Esophagus muscularis mucosa (tissue), 4 donors: ENCODE data around the gene TMEM156. TPM values are rescaled to one million over a fixed set of nuclear protein-coding genes. Genes with fewer than 3 reads are reported as not detected.

Source experiments
- DNase-seq: peaks from one replicate; pipeline ENCODE4 v3.0.0-alpha.2; 2017; ENCODE audit errors: extremely low spot score
- H3K27ac ChIP-seq, 4 donors: fragments of 200-600 bp; sonication (generic); replicated peaks in 1 of 4; 1 replicate in 3 of 4; 2 replicates in 1 of 4; pipeline ENCODE4 v1.5.1; 2016 to 2019; ENCODE audit warnings: mild to moderate bottlenecking in 1 of 4
- H3K27me3 ChIP-seq, 4 donors: fragments of 200-600 bp; sonication (generic); one replicate each; pipeline versions ENCODE4 v1.5.1 to v1.6.0; 2016 to 2019
- H3K36me3 ChIP-seq, 4 donors: fragments of 200-600 bp; sonication (generic); one replicate each; pipeline ENCODE4 v1.5.1; 2016 to 2019
- H3K4me1 ChIP-seq, 4 donors: fragments of 200-600 bp; sonication (generic); one replicate each; pipeline ENCODE4 v1.5.1; 2016 to 2019
- H3K4me3 ChIP-seq, 4 donors: fragments of 200-600 bp; sonication (generic); 1 replicate in 2 of 4; 2 replicates in 2 of 4; pipeline ENCODE4 v1.5.1; 2016 to 2019; ENCODE audit warnings: mild to moderate bottlenecking in 4 of 4, moderate library complexity in 1 of 4
- H3K9me3 ChIP-seq, 4 donors: fragments of 200-600 bp; sonication (generic); 1 replicate in 3 of 4; 2 replicates in 1 of 4; pipeline ENCODE4 v1.5.1; 2016 to 2019
- CTCF ChIP-seq, 3 experiments: fragments of 200-600 bp in 2 of 3; fragments of 450-650 bp in 1 of 3; sonication (generic) in 2 of 3; IDR thresholded peaks; one replicate each; pipeline ENCODE4 v1.5.1; 2017 to 2019; ENCODE audit warnings: antibody characterized with exemption in 3 of 3, mild to moderate bottlenecking in 2 of 3, moderate library complexity in 1 of 3
- EP300 ChIP-seq: sonication (generic); formaldehyde crosslinking; IDR thresholded peaks from one replicate; pipeline ENCODE4 v1.6.1; 2017; ENCODE audit warnings: antibody characterized with exemption
- POLR2A ChIP-seq: fragments of 450-650 bp; IDR thresholded peaks from one replicate; pipeline ENCODE4 v1.6.1; 2017; ENCODE audit warnings: antibody characterized with exemption, moderate library complexity, mild to moderate bottlenecking, low read depth
- POLR2AphosphoS5 ChIP-seq, 2 donors: sonication (generic); formaldehyde crosslinking; IDR thresholded peaks; one replicate each; pipeline ENCODE4 v1.6.1; 2017; ENCODE audit warnings: antibody characterized with exemption in 2 of 2
- WGBS: methylation state at CpG from one replicate; pipeline ENCODE4 v1.1.5; 2018; 5-methylcytosine and 5-hydroxymethylcytosine counted together
- intact Hi-C: fragments of 100-400 bp; cut with DNase I; formaldehyde crosslinking; loops from one replicate; pipeline ENCODE4 v1.15.1; 2023
- total RNA-seq, 4 donors: library from RNA; depleted of rRNA; stranded (reverse); fragments of >200 nt; gene quantifications; one replicate each; pipeline versions ENCODE4 v1.1.0 to v1.2.1, GENCODE V29; 2016

The TMEM156 gene
- total RNA-seq, 4 donors from 2014 or later = 0.50 TPM; not detected in 3

- TF ChIP-seq POLR2AphosphoS5 (IDR thresholded peaks at IDR 0.05) = no peak
- no peak for TF ChIP-seq EP300
- no peak for TF ChIP-seq CTCF (IDR thresholded peaks at IDR 0.05)
- no peak for TF ChIP-seq POLR2A
- no peaks in the 10 kb centered on the region for H3K36me3 ChIP-seq
- H3K27ac ChIP-seq = peak overlapping the region in 1 of 4 donors; percentile 21
- H3K4me1 ChIP-seq = peaks cover 3 to 29% (median 16%) of the 10 kb centered on the region in 4 donors
- no peak for DNase-seq
- no peak overlapping the region for H3K4me3 ChIP-seq
- 76% methylated on average over 4 of the region's 4 CpGs for WGBS
- H3K27me3 ChIP-seq = no peaks in the 10 kb centered on the region
- H3K9me3 ChIP-seq = no peaks in the 10 kb centered on the region
- intact Hi-C loops = no loop called here
Observed at GRCh38 chr4:38958453-38959190, 73.6 kb downstream of the TMEM156 start.

GRCh38 chr4:38957893-38958292 is 74.3 kb downstream of the TMEM156 start:
- TF ChIP-seq EP300 = no peak
- no peak overlapping the region for H3K4me3 ChIP-seq
- DNase-seq = no peak
- no peaks in the 10 kb centered on the region for H3K27me3 ChIP-seq
- WGBS = 97% methylated on average over 3 of the region's 3 CpGs
- intact Hi-C loops = no loop called here
- no peaks in the 10 kb centered on the region for H3K36me3 ChIP-seq
- H3K4me1 ChIP-seq = peaks cover 3 to 29% (median 16%) of the 10 kb centered on the region in 4 donors
- H3K27ac ChIP-seq = no peak overlapping the region
- no peaks in the 10 kb centered on the region for H3K9me3 ChIP-seq

- Histone ChIP-seq H3K27ac (peak overlapping the region in 1 of 4 donors; percentile 17), H3K4me1 (peaks cover 3 to 29% (median 16%) of the 10 kb centered on the region in 4 donors), H3K4me3 (no peak overlapping the region), H3K27me3 (no peaks in the 10 kb centered on the region), H3K36me3 (no peaks in the 10 kb centered on the region), H3K9me3 (no peaks in the 10 kb centered on the region)
- no peak for DNase-seq
- TF ChIP-seq CTCF (IDR thresholded peaks at IDR 0.05) (no peak), EP300 (no peak)
- 40% methylated on average over 5 of the region's 5 CpGs for WGBS
- intact Hi-C loops = no loop called here
Observed at GRCh38 chr4:38957261-38957815, 74.9 kb downstream of the TMEM156 start.

GRCh38 chr4:38955957-38956356 is 76.3 kb downstream of the TMEM156 start:
- no peaks in the 10 kb centered on the region for H3K27me3 ChIP-seq
- intact Hi-C loops = no loop called here
- 98% methylated on average over 4 of the region's 4 CpGs for WGBS
- H3K4me1 ChIP-seq = peaks cover 3 to 38% (median 19%) of the 10 kb centered on the region in 4 donors
- H3K27ac ChIP-seq = no peak overlapping the region
- H3K9me3 ChIP-seq = no peaks in the 10 kb centered on the region
- TF ChIP-seq POLR2AphosphoS5 (IDR thresholded peaks at IDR 0.05) (no peak), POLR2A (no peak), EP300 (no peak), CTCF (IDR thresholded peaks at IDR 0.05) (no peak)
- DNase-seq = no peak
- no peaks in the 10 kb centered on the region for H3K36me3 ChIP-seq
- no peak overlapping the region for H3K4me3 ChIP-seq

- no peak for DNase-seq
- intact Hi-C loops = loop anchor here (5.0 kb wide), 1 partner anchor 88 kb away; no protein-coding TSS in a partner anchor
- Histone ChIP-seq H3K9me3 (no peaks in the 10 kb centered on the region), H3K27ac (no peak overlapping the region), H3K4me1 (peaks cover 3 to 51% (median 28%) of the 10 kb centered on the region in 4 donors), H3K4me3 (no peak overlapping the region), H3K27me3 (no peaks in the 10 kb centered on the region), H3K36me3 (no peaks in the 10 kb centered on the region)
- TF ChIP-seq CTCF (IDR thresholded peaks at IDR 0.05) (no peak), POLR2AphosphoS5 (IDR thresholded peaks at IDR 0.05) (no peak), POLR2A (no peak), EP300 (no peak)
Observed at GRCh38 chr4:38954727-38955126, 77.5 kb downstream of the TMEM156 start.
